GM18858 (cell line): ENCODE data around the gene RSBN1L.
A peak's percentile ranks its signal among the peaks of the same experiment; 100 is the strongest.
"Not testable (repeated sequence)": the region's sequence is repeated elsewhere in the genome, so short reads cannot be mapped to it uniquely, and the experiment has no call there.

Experiments
- ATAC-seq: cut with Tn5 transposase; IDR thresholded peaks from one replicate; pipeline ENCODE4 v1.9.1; 2021; ENCODE audit not compliant: unreplicated experiment

Gene RSBN1L

DNA sequence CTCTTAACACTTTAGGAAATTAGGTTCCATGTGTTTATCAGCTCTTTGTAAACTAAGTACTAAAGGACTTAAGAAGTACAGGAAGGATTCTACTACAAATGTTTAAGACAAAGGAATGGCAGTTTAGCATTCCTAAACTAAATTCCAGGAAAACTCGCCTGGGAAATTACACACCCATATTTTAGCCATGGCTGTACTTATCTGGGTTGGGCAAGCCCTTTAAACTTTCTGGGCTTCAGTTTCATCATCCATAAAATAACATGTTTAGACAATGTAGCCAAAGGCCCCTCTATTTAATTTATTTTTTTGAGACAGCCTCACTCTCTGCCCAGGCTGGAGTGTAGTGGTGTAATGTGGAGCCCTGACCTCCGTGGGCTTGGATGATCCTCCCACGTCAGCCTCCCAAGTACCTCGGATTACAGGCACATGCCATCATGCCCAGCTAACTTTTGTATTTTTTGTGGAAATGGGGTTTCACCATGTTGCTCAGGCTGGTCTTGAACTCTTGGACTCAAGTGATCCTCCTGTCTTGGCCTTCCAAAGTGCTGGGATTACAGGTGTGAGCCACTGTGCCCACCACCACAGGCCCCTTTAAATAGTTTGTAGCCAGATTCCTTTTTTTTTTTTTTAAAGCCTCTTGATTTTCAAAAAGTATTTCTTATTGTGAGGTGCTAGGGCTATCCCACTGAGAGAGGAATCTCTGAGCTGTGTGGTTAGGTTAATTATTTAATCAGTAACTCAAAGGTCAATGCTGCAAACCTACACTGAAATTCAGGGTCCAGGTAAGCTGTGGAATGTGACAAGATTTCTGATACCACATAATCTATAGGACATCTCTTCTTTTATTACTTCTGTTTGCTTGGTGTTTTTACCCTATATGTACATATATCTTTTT, 69.9 kb downstream of the RSBN1L start:
- ATAC-seq: no peak

DNA sequence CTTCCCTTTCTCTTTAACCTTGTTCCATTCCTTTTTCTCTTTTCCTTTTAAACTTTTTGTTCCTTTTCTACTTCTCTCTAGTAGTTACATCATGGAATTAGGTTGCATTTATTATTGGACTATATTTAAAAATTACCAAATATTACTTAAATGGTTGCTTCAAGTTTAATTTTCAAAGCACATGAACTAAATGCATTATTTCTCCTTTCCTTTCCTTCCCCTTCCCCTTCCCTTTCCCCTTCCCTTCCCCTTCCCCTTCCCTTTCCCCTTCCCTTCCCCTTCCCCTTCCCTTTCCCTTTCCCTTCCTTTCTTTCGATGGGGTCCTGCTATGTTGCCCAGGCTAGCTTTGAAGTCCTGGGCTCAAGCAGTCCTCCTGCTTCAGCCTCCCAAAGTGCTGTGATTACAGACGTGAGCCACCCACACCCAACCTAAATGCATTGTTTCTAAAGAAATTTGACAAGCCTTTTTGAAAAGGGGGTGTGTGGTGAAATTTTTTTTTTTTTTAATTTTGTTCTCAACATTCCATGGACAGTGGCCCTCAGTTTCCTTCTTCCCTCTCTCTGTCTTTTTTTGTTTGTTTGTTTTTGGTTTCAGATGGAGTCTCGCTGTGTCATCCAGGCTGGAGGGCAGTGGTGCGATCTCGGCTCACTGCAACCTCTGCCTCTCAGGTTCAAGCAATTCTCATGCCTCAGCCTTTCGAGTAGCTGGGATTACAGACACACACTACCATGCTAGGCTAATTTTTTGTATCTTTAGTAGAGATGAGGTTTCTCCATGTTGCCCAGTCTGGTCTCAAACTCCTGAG, 70.7 kb downstream of the RSBN1L start:
- ATAC-seq: no peak

DNA sequence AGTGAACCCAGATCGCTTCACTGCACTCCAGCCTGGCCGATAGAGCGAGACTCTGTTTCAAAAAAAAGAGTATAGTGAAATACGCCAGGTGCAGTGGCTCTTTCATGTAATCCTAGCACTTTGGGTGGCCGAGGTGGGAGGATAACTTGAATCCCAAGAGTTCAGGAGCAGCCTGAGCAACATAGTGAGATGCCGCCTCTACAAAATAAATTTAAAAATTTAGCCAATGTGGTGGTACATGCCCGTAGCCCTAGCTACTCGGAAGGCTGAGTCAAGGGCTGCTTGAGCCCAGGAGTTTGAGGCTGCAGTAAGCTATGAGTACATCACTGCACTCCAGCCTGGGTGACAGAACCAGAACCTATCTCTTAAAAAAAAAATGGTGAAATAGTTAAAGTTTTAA, 74.1 kb downstream of the RSBN1L start:
- no peak for ATAC-seq

DNA sequence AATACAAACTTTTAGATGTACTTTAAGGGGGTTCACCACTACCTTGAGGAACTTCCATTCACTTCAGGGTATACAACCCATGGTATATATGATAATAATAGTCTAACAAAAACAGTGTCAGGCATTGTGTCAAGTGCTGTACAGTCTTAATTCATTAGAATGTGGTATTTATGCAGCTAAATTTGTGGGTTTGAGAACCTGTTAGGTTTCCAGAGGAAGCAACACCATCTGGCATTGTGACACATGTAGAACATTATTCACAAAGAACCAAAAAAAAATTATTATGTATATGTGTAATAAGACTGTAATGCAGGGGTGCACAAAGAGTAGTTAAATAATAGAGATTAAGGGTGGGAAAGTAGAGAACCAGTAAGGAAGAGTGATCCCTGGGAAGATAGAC, 75.6 kb downstream of the RSBN1L start:
- no peak for ATAC-seq

DNA sequence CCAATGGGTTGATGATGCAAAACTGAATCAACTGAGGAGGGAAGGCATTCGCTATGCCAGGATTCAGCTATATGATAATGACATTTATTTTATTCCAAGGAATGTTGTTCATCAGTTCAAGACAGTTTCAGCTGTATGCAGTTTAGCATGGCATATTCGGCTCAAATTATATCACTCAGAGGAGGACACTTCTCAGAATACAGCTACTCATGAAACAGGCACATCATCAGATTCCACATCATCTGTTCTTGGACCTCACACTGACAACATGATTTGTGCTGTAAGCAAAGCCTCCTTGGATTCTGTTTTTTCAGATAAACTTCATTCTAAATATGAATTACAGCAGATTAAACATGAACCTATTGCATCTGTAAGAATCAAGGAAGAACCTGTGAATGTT, 82.3 kb downstream of the RSBN1L start:
- ATAC-seq: no peak

DNA sequence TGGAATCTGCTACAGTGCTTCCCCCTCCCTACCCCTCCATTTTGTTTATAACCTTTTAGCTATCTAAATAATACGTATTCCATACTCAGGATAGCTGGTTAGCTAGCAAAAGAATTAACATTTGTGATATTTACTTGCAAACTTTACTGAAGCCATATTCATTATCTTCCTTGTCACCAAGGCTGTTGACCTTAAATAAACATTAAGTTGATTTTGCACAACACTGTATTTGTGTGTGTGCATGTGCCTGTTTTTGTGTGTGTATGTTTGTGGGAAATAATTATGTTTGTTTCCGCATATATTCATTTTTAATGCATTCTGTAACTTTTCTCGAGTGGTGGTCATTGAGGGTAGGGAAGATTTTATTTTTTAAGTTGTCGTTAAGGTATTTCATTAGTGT, 86.1 kb downstream of the RSBN1L start:
- ATAC-seq: no peak

DNA sequence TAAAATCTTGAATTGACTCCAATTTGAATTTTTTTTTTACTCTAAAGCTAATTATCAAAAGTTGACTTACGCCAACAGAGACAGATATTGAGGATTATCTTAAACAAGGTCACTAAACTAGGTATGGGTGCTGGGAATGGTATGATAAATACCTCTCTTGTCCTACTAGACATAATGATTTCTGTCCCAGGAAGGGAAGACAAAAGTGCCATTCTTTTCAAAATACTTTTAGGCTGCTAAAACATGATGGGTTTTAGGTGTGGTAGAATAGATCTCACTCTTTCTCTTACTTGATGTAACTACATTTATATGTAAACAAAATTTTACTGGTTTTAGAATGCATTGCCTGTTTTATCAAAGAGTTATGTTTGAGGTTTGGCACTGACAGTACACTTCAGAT, 86.9 kb downstream of the RSBN1L start:
- ATAC-seq: no peak

DNA sequence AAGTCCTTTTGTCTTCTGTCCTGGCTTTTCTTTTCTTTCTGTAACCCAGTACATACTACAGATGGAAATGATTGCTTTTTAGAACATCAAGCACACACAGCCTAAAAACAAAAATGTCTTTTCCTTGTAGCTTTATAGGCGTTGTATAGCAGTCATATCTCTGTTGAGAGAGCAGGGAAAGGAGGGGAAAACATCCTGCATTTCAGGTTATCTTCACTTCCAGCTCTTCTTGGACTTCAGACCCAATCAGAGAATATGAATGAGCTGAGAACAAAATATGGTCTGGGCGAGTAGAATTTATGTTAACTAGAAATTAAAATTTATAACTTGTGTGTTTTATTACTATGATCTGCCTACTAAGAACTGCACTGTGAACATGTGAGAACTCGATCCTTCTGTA, 87.3 kb downstream of the RSBN1L start:
- no peak for ATAC-seq

DNA sequence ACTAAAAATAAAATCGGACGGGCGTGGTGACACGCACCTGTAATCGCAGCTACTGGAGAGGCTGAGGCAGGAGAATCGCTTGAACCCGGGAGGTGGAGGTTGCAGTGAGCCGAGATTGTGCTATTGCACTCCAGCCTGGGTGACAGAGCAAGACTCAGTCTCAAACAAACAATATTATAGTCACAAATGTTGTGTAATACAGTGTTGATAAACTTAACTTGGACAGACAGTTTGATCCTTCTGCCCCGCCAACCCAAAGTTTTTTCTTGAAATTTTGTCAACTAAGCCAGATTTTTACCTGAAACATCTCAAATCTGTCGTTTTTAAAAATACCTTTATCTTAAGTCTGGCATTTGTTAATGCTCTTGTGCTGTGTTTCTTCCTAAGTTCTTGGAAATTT, 88.2 kb downstream of the RSBN1L start:
- not testable (repeated sequence) for ATAC-seq

DNA sequence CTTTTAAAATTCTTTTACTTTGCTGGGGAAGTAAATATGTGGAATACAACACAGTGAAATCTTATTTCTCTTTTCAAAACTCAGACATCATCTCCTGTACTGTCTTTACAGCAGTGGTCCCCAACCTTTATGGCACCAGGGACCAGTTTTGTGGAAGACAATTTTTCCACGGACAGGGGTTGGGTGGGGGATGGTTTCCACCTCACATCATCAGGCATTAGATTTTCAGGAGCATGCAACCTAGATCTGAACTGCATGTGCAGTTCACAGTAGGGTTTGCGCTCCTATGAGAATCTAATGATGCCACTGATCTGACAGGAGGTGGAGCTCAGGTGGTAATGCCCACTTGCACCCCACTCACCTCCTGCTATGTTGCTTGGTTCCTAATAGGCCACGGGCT, 89.8 kb downstream of the RSBN1L start:
- no peak for ATAC-seq

DNA sequence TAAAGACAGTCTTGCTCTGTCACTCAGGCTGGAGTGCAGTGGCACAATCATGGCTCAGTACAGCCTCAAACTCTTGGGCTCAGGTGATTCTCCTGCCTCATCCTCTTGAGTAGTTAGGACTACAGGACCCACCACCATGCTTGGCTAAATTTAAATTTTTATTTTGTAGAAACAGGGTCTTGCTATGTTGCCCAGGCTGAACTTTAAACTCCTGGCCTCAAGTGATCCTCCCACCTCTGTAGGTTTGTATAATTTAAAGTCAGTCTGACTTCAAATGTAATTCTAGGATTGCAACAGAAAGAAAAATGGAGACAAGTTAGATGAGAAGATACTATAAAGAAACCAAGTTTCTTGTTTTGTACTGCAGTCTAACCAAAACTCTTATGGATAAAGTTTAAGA, 90.5 kb downstream of the RSBN1L start:
- no peak for ATAC-seq

DNA sequence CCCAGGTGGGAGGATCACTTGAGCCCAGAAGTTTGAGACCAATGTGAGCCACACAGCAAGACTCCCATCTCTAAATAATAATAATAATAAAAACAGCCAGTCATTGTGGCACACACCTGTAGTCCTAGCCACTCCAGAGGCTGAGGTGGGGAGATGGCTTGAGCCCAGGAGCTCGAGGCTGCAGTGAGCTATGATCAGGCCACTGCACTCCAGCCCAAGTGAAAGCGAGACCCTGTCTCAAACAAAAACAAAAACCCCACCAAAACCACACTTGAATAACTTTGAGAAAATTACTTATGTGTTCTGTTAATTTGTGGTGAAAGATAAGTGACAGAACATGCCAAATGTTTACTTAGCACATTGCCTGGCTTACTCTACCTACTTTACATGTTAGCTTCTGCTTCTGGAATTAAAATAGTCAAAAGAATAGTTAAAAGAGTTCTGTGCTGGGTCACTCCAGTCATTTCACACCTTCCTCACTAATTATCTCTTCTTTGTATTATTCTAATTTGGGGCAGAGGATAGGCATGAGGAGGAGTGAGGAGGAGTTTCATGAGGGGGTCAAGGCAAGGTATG, 92.2 kb downstream of the RSBN1L start:
- no peak for ATAC-seq

DNA sequence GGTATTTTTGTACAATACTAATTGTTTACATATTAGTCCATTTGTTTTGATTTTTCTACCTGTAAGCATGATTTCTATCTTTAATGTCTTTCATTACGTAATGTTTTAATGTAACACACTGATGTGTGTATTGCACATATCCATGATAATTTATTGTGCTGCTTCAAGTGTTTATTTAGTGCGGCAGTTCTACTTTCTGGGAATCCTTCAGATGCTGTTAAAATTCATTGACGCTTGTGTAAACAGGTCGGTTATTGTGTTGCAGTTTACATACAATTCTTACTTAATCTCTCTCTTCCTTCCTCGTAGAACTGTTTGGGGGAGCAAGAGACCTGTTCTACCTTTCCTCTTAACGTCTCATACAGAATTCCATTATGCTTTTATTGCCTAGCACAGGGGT, 95.1 kb downstream of the RSBN1L start:
- no peak for ATAC-seq

DNA sequence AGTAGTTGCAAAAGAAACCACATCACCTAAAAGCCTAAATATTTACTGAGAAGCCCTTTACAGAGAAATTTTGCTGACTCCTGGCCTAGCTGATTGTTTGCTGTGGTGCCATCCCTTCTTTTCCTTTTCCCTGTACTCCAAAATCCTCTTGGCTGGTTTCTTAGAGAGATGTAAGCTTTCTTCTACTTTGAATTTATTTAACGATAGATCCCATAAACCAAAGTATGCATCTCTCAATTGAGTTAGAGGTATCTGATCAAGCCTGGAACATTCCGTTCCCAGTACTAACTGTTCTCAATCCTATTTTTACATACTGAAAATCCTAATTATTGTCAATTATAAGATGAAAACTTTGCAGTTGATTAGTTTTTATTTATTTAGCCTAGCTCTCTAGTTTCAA, 95.7 kb downstream of the RSBN1L start:
- no peak for ATAC-seq

DNA sequence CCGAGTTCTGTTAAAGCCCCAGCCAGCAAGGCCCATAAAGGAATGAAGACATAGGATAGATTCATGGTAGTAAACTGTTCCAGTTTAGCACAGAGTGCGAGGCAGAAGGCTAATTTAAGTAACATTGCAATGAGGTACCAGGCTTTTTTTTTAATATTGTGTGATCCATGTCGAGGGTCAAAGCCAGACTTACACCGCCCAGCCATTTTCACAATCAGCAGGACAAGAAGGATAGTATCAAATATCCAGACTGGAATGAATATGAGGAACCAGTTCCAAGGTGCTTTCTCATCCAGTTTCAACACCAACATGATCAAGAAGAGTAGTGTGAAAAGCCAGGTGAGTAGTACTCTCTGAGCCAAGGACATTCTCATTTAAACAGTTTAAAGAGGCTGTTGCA, 97.7 kb downstream of the RSBN1L start:
- no peak for ATAC-seq

DNA sequence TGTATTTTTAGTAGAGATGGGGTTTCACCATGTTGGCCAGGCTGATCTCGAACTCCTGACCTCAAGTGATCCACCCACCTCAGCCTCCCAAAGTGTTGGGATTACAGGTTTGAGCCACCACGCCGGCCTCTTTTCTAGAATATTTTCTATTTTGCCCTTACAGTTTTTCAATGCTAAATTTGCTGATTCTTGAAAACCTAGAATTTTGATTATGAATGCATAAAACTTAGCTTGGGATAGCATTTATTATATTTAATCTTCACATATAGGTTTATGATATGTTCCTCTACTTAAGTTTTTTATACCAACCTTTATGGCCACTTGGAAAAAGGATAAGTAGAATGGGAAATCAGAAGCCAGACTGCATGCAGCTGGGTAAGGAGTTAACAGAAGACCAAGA, 99.8 kb downstream of the RSBN1L start:
- ATAC-seq: no peak

DNA sequence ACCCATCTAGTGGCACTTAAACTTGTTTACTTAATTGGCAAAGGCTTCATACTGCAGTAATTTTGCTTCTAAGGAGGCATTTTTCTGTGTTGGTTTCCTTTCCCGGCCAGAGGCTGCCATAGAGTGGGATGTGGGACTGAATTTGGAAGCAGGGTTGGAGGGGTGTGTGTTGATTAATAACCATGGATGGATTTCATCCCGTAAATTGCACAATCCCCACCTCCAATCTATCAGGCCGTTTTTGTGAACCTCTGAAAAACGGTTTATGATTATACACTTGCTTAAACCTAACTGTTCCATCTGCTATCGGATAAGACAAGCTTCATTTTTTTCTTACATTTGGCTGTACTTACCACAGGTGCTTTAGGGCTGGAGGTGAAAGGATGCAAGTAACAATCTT, 100.7 kb downstream of the RSBN1L start:
- ATAC-seq: no peak

DNA sequence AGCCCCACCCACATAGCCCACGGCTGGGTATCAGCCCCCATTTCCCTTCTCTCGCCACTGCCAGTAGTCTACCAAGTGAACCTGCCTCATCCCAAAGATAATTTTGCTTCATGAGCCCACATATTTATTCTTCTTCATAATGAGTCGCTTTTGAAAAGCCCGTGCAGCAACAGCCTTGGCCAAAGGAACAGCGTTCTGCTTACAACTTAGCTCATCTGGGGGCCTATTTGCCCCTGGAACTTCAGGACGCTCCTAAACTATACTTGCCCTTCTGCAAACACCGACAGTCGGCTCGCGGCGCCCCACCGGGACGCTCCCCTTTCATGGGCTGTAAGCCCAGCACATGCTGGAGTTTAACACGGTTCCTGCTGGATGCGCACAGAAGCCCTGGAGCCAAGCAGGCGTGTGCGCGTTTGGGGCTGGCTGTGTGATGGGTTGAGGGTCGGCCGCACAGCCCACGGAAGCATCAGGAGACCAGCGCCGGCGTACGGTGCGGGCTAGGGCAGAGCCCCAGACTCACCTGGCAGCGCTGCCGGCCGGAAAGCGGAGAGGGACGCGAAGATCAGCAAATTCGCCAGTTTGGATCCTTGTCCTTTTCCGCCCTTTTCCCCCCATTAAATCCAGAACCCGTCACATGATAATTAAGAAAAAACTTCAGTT, 101.6 kb downstream of the RSBN1L start:
- ATAC-seq: peak; percentile 7

DNA sequence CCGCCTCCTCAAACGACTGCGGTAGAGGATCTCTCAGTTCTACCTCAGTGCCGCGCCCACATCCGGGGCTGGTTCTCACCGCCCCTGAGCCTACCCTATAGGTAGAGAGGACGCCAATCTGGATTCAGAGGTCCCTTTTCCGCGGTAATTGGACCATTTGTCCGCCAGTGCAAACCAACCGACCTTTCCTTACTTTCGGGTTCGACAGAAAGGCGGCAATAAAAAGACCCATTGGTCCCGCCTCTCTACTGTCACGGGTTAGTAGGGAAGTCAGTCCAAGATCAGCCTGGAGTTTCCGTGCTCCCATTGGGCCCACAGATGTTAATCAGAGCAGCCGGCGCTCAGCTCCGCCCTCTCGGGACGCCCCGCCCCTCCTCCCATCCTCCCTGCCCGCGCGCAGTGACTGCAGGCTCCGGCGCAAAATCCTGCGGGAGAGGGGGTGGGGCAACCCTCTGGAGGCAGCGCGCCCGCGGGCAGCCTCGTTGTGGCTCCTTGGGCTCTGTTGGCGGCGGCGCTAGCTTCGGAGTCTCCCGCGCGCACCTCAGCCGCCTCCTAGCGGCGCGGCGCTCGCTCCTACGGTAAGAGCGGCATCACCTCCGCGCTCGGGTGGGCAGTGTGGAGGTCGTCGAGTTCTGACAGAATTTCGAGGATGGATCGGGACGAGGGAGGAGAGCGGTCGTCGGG, 102.3 kb downstream of the RSBN1L start, which contains the start of the genes PHTF2 and TMEM60:
TSS of gene PHTF2 (plus strand) at position 380 of the 684 bp plus-strand sequence.
TSS of gene TMEM60 (minus strand) at position 41 of the 684 bp plus-strand sequence. CDS start 4,061 bp downstream, outside the sequence.
- peak; percentile 83 for ATAC-seq
